AML-193 (cell line): ENCODE data around the gene ANKRD11.
"Not testable (repeated sequence)": the region's sequence is repeated elsewhere in the genome, so short reads cannot be mapped to it uniquely, and the experiment has no call there.

ENCODE experiments used
- DNase-seq, 2 experiments: peaks; one replicate each; lab custom pipeline; 2025; lab: John Stamatoyannopoulos, UW

Gene ANKRD11

GRCh38 chr16:89264800-89265550 lies 225.4 kb downstream of the ANKRD11 start:
- no peak for DNase-seq

- no peak for DNase-seq
Observed at GRCh38 chr16:89261691-89262563, 228.4 kb downstream of the ANKRD11 start.

- not testable (repeated sequence) for DNase-seq
Observed at GRCh38 chr16:89259901-89260300, 230.5 kb downstream of the ANKRD11 start.

- no peak for DNase-seq
Observed at GRCh38 chr16:89257757-89258465, 232.4 kb downstream of the ANKRD11 start.

DNA sequence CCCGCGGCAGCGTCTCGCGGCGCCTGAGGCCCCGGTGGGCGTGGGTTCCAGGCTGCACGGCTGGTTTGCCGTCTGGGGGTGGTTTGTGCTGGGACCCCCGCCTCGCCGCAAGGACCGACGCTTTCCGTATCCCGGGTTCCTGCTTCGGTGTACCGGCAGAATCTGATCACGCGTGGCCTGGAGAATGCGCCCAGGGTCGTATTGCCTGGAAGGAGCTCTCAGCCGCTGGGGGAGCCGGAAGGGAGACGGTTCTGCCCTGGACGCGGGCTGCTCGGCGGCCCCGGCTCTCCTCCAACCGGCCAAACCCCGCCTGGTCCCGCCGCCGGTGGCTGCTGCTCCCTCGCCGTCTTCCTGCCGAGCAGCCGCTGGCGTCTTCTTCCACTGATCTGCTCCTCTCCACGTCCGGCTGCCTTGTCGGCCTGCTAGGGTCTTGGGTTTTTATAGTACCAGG lies 233.1 kb downstream of the ANKRD11 start:
- no peak for DNase-seq

- no peak for DNase-seq
Observed at GRCh38 chr16:89256651-89257254, 233.6 kb downstream of the ANKRD11 start.

DNA sequence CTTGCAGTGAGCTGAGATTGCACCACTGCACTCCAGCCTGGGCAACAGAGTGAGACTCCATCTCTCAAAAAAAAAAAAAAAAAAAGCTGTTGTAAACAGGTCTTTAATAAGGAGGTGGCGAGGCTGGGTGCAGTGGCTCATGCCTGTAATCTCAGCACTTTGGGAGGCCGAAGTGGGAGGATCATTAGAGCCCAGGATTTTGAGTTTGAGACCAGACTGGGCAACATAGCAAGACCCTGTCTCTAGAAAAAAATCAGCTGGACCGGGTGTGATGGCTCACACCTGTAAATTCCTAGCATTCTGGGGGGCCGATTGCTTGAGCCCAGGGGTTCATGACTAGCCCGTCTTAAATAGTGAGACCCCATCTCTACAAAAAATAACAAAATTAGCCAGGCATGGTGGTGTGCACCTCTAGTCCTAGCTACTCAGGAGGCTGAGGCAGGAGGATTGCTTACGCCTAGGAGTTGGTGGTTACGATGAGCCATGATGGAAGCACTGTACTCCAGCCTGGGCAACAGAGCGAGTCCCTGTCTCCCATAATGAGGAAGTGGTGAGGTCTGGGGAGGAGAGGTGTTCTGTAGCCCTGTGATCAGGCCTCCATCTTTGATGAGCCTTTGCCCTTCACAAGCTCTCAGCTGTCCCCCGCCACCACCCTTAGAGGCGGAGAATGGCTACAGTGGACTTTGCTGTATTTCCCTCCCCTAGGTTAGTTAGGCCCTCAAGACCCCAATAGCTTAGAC lies 236.6 kb downstream of the ANKRD11 start:
- DNase-seq: no peak

GRCh38 chr16:89248196-89248982 lies 242.0 kb downstream of the ANKRD11 start:
- DNase-seq: no peak

- not testable (repeated sequence) for DNase-seq
Observed at GRCh38 chr16:89247734-89248075, 242.7 kb downstream of the ANKRD11 start.

DNA sequence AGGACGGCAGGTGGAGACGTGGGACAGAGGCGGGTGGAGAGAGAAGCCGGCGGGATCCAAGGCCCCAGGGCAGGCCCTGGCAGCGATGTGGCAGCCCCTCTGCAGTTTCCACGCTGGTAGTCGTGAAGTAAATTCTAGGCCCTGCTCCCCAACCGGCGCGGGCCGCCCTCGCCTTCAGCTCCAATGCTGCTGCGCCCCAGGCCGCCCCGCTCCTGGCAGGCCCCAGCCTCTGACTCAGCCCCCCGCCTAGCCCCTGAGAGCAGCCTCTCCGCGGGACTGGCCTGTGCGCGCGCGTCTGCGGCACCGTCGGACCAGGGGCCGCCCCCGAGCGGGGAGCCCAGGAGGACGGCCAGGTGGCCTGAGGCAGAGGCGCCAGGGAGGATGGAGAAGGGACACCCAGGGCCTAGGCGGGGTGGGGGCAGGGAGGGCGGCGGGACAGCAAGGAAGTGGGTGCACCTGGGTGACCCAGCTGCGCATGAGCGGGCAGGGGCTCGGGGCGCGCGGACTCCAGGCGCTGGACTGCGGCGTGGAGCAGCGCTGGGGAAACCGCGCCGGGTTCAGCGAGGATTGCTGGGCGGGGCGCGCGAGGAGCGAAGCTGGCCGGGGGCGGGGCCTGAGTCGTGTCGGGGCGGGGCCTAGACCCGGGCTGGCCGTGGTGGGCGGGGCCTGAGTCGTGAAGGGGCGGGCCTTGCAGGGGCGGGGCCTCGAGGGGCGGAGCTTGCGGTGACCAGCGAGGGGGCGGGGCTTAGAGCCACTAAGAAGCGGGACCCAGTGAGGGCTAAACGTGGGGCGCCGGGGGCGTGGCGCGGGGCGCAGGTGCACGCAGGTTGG lies 243.2 kb downstream of the ANKRD11 start:
- DNase-seq: peak; percentile 46 to 54

DNA sequence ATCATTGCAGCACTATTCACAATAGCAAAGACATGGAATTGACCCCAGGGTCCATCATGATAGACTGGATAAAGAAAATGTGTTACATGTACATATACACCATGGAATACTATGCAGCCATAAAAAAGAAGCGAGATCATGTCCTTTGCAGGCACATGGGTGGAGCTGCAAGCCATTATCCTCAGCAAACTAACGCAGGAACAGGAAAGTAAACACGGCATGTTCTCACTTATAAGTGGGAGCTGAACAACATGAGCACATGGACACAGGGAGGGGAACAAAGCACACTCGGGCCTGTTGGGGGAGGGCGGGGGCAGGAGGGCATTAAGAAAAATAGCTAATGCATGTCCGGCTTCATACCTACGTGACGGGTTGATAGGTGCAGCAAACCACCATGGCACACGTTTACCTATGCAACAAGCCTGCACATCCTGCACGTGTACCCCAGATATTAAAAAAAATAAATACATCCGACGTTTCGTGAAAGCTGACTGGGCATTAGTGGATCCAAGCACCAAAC lies 243.9 kb downstream of the ANKRD11 start:
- no peak for DNase-seq

GRCh38 chr16:89244754-89245153 lies 245.6 kb downstream of the ANKRD11 start:
- no peak for DNase-seq

DNA sequence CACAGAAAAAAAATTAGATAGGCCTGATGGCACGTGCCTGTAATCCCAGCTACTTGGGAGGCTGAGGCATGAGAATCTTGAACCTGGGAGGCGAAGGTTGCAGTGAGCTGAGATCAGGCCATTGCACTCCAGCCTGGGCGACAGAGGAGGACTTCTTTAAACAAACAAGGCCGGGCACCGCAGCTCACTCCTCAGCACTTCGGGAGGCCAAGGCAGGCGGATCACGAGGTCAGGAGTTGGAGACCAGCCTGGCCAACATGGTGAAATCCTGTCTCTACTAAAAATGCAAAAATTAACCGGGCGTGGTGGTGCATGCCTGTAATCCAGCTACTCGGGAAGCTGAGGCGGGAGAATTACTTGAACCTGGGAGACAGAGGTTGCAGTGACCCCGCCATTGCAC lies 246.1 kb downstream of the ANKRD11 start:
- not testable (repeated sequence) for DNase-seq

DNA sequence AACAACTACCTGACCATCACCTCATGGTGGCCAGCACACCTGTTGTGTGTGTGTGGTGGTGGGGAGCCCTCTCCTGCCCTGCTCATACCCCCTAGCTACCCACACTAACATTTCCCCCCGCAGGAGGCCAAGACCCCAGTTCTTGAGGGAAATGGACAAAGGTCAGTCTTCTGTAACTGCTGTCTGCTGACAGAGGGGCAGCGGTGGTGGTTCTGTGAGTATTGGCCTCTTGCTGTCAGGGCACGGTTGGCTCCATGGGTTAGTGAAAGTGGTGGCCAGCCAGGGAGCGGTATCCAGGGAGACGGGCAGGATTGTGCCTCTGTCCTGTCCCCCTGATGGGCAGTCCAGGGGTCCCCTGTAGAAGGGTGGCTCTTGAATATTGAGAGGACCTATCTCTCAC lies 246.7 kb downstream of the ANKRD11 start:
- no peak for DNase-seq

DNA sequence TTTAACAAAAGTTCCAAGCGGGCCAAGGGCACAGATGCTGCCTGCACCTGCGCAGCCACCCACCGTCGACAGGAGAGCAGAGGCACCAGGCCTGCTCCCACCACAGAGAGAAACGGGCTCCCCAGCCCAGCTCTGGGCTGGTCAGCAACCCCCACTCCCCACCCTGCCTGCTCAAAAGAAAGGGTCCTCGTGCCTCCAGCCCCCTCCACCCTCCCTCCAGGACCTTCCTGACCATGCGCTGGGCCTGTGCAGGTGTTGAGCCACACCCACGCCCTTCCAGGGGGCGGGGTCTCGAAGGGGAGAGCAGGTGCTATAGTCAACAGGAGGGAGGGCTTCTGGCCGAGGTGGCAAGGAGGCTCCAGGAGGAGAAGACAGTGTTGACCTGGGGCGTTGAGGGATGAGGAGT lies 247.6 kb downstream of the ANKRD11 start:
- DNase-seq: no peak

GRCh38 chr16:89241187-89242007 lies 249.0 kb downstream of the ANKRD11 start:
- peak; percentile 47 to 52 for DNase-seq

GRCh38 chr16:89237733-89238132 lies 252.6 kb downstream of the ANKRD11 start:
- DNase-seq: no peak

DNA sequence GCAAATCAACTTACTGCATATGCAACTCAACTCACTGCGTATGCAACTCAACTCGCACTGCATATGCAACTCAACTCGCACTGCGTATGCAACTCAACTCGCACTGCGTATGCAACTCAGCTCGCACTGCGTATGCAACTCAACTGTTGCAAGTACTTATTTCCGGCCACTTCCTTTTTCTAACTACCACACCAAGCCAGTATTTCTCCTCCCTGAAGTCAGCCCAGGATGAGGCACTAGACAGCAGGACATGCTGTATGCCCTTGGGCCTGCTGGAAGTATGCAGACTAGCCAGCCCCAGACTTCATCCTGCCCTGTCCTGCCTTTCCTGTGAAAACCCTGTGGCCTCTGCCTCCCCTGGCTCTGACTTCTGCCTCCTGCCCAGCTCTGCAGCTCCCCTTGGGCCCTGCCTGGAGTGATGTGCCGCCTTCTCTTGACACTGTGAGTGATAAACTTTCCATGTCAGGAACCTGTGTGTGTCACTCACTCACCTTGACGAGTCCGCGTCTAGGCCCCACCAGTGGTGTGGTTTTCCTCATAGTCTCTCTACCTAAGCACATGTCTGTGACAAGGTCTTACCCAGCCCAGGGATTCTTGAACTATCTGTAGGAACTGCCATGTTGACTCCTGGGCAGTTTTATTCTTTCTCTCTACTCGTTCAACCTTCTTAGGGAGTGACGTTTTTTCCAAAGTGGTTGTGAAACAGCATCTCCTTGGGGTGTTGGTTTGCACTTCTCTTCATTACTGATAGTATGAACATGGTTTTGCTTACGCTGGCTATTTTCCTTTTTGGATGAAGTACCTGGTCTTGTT lies 256.5 kb downstream of the ANKRD11 start:
- peak; percentile 7 to 19 for DNase-seq
